Measurements from ENCODE around the gene PRKG1. TPM values are rescaled to one million over a fixed set of nuclear protein-coding genes. Genes with fewer than 3 reads are reported as not detected.

The PRKG1 gene
- total RNA-seq, 1 experiment from 2014 or later, result 16.5 TPM

DNA sequence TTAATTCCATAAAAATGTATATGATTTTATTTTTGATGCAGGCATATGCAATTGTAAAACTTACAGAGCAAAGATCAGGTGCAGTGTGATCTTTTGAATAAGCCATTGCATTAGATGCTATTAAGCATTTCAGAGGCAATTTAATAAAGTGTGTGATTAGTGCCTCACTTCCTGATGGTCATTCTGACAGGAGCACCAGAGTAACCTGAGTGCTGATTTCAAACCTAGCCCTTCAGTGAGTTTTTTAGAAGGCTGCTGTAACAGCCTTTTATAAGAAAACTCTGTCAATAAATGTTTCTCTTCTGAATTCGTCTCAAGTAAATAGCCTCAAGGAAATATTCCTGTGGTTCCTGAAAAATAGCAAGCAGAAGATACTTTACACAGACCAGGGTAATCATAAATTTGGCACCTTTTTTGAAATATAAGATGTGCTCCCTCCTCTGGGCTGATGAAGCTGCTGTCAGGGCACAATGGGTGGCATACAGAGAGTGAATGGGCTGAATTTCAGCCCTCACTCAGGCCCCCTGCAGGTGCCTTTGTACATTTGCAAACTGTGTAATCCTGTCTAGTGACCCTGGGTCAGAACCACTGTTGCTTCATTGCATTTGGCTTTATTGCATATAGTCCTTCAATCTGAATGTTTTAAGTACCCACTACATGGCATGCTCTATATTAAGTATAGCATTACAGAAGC, 818.8 kb downstream of the PRKG1 start (continued):
- TF ChIP-seq, protein P1, sequence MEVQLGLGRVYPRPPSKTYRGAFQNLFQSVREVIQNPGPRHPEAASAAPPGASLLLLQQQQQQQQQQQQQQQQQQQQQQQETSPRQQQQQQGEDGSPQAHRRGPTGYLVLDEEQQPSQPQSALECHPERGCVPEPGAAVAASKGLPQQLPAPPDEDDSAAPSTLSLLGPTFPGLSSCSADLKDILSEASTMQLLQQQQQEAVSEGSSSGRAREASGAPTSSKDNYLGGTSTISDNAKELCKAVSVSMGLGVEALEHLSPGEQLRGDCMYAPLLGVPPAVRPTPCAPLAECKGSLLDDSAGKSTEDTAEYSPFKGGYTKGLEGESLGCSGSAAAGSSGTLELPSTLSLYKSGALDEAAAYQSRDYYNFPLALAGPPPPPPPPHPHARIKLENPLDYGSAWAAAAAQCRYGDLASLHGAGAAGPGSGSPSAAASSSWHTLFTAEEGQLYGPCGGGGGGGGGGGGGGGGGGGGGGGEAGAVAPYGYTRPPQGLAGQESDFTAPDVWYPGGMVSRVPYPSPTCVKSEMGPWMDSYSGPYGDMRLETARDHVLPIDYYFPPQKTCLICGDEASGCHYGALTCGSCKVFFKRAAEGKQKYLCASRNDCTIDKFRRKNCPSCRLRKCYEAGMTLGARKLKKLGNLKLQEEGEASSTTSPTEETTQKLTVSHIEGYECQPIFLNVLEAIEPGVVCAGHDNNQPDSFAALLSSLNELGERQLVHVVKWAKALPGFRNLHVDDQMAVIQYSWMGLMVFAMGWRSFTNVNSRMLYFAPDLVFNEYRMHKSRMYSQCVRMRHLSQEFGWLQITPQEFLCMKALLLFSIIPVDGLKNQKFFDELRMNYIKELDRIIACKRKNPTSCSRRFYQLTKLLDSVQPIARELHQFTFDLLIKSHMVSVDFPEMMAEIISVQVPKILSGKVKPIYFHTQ (CRISPR knock-in tag; IDR thresholded peaks at IDR 0.05), result no peak
- TF ChIP-seq ZNF138 (CRISPR knock-in tag; conservative IDR thresholded peaks at IDR 0.05) (no peak), ETV6 (CRISPR knock-in tag; IDR thresholded peaks at IDR 0.05) (no peak), NFATC4 (CRISPR knock-in tag; IDR thresholded peaks at IDR 0.05) (no peak)

DNA sequence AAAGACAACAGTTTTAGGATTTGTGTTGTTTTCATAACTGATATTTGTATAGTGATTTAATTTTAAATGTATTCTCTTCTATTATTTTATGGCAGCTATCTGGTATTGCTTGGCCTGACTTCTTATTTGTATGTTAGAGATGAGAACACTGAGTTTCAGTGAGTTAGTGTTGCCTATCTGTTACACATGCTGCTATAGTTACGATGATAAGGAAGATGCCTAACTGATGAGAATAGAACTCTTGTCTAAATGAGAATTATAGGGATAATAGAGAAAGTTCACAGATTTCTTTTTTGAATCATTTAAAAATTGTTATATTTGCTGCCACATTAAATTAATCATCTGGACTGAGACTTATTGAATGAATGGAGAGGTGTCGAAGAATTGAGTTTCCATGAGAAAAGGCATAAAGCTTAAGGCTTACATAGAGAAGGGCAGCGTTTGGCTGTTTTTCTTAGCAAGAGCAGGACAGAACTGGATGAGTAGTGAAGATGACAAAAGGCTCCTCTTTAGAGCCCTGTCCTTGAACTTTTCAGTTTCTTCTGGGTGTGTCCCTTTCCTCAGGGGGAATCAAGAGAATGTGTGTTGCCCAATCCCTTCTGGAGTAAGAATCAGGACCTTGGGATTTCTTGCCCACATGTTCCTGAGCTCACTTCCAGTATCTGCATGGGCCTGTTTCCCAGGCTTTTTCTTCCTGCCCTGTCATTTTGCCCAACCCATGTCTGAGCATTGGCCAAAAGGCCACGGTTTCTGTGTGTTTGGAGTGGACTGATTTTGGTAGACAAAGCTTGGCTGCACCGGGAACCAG, 820.7 kb downstream of the PRKG1 start:
- no peaks in the 10 kb centered on the region for H3K9me3 Mint-ChIP-seq
- DNase-seq (ENCODE audit: low spot score), result no peak
- CTCF ChIA-PET, result no interaction called here
- peaks cover 12% of the 10 kb centered on the region for H3K4me1 Mint-ChIP-seq
- TF ChIP-seq HMGA2 (CRISPR knock-in tag; IDR thresholded peaks at IDR 0.05) (no peak), SOX15 (CRISPR knock-in tag; IDR thresholded peaks at IDR 0.05) (no peak)
- TF ChIP-seq, protein P2, sequence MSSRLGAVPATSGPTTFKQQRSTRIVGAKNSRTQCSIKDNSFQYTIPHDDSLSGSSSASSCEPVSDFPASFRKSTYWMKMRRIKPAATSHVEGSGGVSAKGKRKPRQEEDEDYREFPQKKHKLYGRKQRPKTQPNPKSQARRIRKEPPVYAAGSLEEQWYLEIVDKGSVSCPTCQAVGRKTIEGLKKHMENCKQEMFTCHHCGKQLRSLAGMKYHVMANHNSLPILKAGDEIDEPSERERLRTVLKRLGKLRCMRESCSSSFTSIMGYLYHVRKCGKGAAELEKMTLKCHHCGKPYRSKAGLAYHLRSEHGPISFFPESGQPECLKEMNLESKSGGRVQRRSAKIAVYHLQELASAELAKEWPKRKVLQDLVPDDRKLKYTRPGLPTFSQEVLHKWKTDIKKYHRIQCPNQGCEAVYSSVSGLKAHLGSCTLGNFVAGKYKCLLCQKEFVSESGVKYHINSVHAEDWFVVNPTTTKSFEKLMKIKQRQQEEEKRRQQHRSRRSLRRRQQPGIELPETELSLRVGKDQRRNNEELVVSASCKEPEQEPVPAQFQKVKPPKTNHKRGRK (CRISPR knock-in tag; IDR thresholded peaks at IDR 0.05; ENCODE audit: borderline replicate concordance), result no peak
- ATAC-seq, result no peak
- no peaks in the 10 kb centered on the region for H3K27me3 Mint-ChIP-seq (ENCODE audit: low read depth)
- no peaks in the 10 kb centered on the region for H3K36me3 Mint-ChIP-seq
- no peak overlapping the region for H3K27ac Mint-ChIP-seq
- POLR2A ChIA-PET, result no interaction called here
- no peak overlapping the region for H3K4me3 Mint-ChIP-seq

DNA sequence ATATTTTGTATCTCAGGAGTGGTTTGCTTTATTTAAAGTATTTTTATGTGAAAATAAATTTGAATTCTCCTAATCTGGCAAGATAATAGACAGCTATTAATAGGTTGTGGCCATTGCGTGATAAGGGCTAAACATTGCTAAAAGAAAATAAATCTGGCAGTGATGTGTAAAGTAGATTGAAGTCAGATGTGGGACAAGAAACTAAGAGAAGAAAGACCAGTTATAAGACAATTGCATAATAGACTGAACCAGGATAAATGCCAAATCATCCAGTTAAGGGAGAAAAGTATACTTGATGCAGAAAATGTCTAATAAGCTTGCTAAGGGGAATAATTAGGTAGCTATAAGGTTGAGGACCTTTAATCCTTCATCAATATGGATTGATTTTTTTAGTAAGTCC, 822.6 kb downstream of the PRKG1 start:
- CTCF ChIA-PET, result no interaction called here
- Mint-ChIP-seq H3K27ac (no peak overlapping the region), H3K4me1 (peaks cover 12% of the 10 kb centered on the region), H3K27me3 (ENCODE audit: low read depth) (no peaks in the 10 kb centered on the region), H3K36me3 (no peaks in the 10 kb centered on the region), H3K4me3 (no peak overlapping the region), H3K9me3 (no peaks in the 10 kb centered on the region)
- ATAC-seq (no peak), DNase-seq (ENCODE audit: low spot score) (no peak)
- POLR2A ChIA-PET, result no interaction called here
- TF ChIP-seq, protein P3, sequence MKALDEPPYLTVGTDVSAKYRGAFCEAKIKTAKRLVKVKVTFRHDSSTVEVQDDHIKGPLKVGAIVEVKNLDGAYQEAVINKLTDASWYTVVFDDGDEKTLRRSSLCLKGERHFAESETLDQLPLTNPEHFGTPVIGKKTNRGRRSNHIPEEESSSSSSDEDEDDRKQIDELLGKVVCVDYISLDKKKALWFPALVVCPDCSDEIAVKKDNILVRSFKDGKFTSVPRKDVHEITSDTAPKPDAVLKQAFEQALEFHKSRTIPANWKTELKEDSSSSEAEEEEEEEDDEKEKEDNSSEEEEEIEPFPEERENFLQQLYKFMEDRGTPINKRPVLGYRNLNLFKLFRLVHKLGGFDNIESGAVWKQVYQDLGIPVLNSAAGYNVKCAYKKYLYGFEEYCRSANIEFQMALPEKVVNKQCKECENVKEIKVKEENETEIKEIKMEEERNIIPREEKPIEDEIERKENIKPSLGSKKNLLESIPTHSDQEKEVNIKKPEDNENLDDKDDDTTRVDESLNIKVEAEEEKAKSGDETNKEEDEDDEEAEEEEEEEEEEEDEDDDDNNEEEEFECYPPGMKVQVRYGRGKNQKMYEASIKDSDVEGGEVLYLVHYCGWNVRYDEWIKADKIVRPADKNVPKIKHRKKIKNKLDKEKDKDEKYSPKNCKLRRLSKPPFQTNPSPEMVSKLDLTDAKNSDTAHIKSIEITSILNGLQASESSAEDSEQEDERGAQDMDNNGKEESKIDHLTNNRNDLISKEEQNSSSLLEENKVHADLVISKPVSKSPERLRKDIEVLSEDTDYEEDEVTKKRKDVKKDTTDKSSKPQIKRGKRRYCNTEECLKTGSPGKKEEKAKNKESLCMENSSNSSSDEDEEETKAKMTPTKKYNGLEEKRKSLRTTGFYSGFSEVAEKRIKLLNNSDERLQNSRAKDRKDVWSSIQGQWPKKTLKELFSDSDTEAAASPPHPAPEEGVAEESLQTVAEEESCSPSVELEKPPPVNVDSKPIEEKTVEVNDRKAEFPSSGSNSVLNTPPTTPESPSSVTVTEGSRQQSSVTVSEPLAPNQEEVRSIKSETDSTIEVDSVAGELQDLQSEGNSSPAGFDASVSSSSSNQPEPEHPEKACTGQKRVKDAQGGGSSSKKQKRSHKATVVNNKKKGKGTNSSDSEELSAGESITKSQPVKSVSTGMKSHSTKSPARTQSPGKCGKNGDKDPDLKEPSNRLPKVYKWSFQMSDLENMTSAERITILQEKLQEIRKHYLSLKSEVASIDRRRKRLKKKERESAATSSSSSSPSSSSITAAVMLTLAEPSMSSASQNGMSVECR (CRISPR knock-in tag; IDR thresholded peaks at IDR 0.05; ENCODE audit: borderline replicate concordance), result no peak
- no peak for TF ChIP-seq NFE2L1 (CRISPR knock-in tag; IDR thresholded peaks at IDR 0.05)
- TF ChIP-seq, protein P1 (CRISPR knock-in tag; IDR thresholded peaks at IDR 0.05), result no peak
- TF ChIP-seq CREB1 (CRISPR knock-in tag; IDR thresholded peaks at IDR 0.05), result no peak
- TF ChIP-seq, protein P4, sequence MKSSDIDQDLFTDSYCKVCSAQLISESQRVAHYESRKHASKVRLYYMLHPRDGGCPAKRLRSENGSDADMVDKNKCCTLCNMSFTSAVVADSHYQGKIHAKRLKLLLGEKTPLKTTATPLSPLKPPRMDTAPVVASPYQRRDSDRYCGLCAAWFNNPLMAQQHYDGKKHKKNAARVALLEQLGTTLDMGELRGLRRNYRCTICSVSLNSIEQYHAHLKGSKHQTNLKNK (CRISPR knock-in tag; IDR thresholded peaks at IDR 0.05), result no peak
- TF ChIP-seq NR3C1 (CRISPR knock-in tag; conservative IDR thresholded peaks at IDR 0.05; ENCODE audit: low read depth), result no peak
- TF ChIP-seq, protein P5, sequence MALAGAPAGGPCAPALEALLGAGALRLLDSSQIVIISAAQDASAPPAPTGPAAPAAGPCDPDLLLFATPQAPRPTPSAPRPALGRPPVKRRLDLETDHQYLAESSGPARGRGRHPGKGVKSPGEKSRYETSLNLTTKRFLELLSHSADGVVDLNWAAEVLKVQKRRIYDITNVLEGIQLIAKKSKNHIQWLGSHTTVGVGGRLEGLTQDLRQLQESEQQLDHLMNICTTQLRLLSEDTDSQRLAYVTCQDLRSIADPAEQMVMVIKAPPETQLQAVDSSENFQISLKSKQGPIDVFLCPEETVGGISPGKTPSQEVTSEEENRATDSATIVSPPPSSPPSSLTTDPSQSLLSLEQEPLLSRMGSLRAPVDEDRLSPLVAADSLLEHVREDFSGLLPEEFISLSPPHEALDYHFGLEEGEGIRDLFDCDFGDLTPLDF (CRISPR knock-in tag; IDR thresholded peaks at IDR 0.05), result no peak
- TF ChIP-seq ESRRA (CRISPR knock-in tag; IDR thresholded peaks at IDR 0.05; ENCODE audit: borderline replicate concordance), result no peak
- TF ChIP-seq, protein P6, sequence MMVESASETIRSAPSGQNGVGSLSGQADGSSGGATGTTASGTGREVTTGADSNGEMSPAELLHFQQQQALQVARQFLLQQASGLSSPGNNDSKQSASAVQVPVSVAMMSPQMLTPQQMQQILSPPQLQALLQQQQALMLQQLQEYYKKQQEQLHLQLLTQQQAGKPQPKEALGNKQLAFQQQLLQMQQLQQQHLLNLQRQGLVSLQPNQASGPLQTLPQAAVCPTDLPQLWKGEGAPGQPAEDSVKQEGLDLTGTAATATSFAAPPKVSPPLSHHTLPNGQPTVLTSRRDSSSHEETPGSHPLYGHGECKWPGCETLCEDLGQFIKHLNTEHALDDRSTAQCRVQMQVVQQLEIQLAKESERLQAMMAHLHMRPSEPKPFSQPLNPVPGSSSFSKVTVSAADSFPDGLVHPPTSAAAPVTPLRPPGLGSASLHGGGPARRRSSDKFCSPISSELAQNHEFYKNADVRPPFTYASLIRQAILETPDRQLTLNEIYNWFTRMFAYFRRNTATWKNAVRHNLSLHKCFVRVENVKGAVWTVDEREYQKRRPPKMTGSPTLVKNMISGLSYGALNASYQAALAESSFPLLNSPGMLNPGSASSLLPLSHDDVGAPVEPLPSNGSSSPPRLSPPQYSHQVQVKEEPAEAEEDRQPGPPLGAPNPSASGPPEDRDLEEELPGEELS (CRISPR knock-in tag; IDR thresholded peaks at IDR 0.05), result no peak

Data from WTC11 (cell line).